Heart left ventricle (tissue), 13 donors: ENCODE data around the gene RPTOR.
"Not testable (repeated sequence)": the region's sequence is repeated elsewhere in the genome, so short reads cannot be mapped to it uniquely, and the experiment has no call there.

Experiments used
- POLR2A ChIP-seq, 2 donors: fragments of 450-650 bp; IDR thresholded peaks; one replicate each; pipeline ENCODE4 v1.6.1; 2017; ENCODE audit warnings: antibody characterized with exemption in 2 of 2, mild to moderate bottlenecking in 2 of 2, moderate library complexity in 2 of 2
- TF ChIP-seq, protein P1 (sequence below), 12 donors: fragments of 200-600 bp; sonication (generic) in 4 of 12; IDR thresholded peaks; one replicate each; pipeline versions ENCODE4 v1.5.0 to v1.8.0; 2018 to 2022; ENCODE audit warnings: antibody characterized with exemption in 12 of 12, mild to moderate bottlenecking in 5 of 12
- donor health status: ischemic (EF 13 %, LVEDD 7.1; RV severe dilation, severe dysfunction).
- donor health status: DM: no; HTN: yes; CAD: no.
- donor health status: DM: no; HTN: no; CAD: no.
- donor health status: ischemic (EF 25% LVEDD 6.9; RV normal size, moderate dysfunction).
- donor health status: ischemic (EF 25% LVEDD 5.7; RV mildly dilated, moderate dysfunction).
- donor health status: ischemic (EF 35%, LVEDD 5.7; RV mildly dilated, moderate dysfunction).
- donor health status: nonischemic (EF 11% LVEDD 7.7; RV severe dilation, severe dysfunction).
- donor health status: DM: yes; HTN: yes; CAD: no.
- donor health status: PGD.
- donor health status: ischemic (EF 29% LVEDD 5.4; RV normal size, mild dysfunction).
- donor health status: nonischemic (EF 23%, LVEDD 6.1; RV moderate dilation, normal function).

DNA sequence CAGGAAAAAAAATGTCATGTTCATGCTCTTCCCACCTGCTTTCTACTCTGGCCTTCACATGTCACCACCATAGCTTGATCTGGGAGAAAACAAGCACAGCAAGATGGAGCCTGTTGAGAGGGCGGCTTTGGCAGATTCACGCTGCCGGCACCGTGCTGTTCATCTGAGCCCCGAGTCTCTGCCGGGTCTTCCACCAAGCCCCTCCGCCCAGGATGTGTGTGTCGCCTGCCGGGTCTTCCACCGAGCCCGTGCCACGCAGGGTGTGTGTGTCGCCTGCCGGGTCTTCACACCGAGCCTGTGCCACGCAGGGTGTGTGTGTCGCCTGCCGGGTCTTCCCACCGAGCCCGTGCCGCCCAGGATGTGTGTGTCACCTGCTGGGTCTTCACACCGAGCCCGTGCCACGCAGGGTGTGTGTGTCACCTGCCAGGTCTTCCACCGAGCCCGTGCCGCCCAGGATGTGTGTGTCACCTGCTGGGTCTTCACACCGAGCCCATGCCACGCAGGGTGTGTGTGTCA is 330.9 kb downstream of the RPTOR start:
- not testable (repeated sequence) for TF ChIP-seq POLR2A (IDR thresholded peaks at IDR 0.05)
- TF ChIP-seq, protein P1, sequence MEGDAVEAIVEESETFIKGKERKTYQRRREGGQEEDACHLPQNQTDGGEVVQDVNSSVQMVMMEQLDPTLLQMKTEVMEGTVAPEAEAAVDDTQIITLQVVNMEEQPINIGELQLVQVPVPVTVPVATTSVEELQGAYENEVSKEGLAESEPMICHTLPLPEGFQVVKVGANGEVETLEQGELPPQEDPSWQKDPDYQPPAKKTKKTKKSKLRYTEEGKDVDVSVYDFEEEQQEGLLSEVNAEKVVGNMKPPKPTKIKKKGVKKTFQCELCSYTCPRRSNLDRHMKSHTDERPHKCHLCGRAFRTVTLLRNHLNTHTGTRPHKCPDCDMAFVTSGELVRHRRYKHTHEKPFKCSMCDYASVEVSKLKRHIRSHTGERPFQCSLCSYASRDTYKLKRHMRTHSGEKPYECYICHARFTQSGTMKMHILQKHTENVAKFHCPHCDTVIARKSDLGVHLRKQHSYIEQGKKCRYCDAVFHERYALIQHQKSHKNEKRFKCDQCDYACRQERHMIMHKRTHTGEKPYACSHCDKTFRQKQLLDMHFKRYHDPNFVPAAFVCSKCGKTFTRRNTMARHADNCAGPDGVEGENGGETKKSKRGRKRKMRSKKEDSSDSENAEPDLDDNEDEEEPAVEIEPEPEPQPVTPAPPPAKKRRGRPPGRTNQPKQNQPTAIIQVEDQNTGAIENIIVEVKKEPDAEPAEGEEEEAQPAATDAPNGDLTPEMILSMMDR (IDR thresholded peaks at IDR 0.05): not testable (repeated sequence)
